ENCODE measurements around the gene ZMYM5. TPM values are rescaled to one million over a fixed set of nuclear protein-coding genes. Genes with fewer than 3 reads are reported as not detected.
A peak's percentile ranks its signal among the peaks of the same experiment; 100 is the strongest.

ZMYM5 gene
- total and polyA plus RNA-seq, 9 of the 15 experiments (the other 6 are each of a cell fraction or from before 2014, with no cell fraction given), result 5.4 to 11.9 (median 7.8) TPM

DNA sequence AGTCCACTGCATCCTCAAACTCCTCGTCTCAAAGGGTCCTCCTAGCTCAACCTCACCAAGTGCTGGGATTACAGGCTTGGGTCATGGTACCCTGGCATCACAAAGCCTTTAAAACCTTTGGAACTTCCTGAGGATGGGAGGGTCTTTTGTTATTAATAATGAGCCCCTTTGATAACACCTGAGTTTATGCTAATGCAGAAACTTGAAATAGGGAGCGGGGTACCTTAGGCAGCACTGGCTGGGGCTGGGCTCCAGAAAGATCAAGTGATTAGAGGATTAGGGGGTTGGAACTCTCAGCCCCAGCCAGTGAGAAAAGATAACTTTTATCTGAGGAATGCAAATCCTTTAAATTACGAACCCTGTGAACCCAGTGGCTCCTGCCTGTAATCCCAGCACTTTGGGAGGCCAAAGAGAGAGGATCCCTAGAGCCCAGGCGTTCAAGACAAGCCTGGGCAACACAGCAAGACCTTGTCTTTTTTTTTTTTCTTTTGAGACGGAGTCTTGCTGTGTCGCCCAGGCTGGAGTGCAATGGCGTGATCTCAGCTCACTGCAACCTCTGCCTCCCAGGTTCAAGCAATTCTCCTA, 71.4 kb downstream of the ZMYM5 start:
- ATAC-seq (no peak), DNase-seq (ENCODE audit: extremely low read depth in 1 of 4, low spot score in 3 of 4) (peak in 1 of 4 experiments; percentile 7), FAIRE-seq (no peak)
- H3K4me1 ChIP-seq (replicated peaks in 1 of 2; ENCODE audit: control insufficient read depth in 2 of 2, insufficient read depth in 2 of 2, low read length in 2 of 2), result no peaks in the 10 kb centered on the region
- no peaks in the 10 kb centered on the region for H3K36me3 ChIP-seq (ENCODE audit: control insufficient read depth, insufficient read depth, low read length)
- H3K27ac ChIP-seq (ENCODE audit: extremely low read depth, low read depth, low read length), result no peak overlapping the region
- H3K4me3 ChIP-seq, result no peak overlapping the region
- ChIA-PET POLR2A (interaction anchor here (0.9 kb wide), 1 partner anchor 9 kb away, joined by 3 read pairs; the partner anchor contains the start of gene PSPC1), CTCF (ENCODE audit: low intra/inter-chr PET ratio) (no interaction called here)
- no peaks in the 10 kb centered on the region for H3K9me3 ChIP-seq (replicated peaks; ENCODE audit: control insufficient read depth, insufficient read depth, low read depth, low read length)
- in situ Hi-C loops (cut with MboI), result no loop called here
- H3K9me1 ChIP-seq (ENCODE audit: control insufficient read depth, insufficient read depth, low read length), result no peaks in the 10 kb centered on the region
- no peak overlapping the region for H3K4me2 ChIP-seq (ENCODE audit: insufficient read depth, low read length)
- BruUV-seq (replicated peaks), result no TSS peak
- TF ChIP-seq FUS (optimal IDR thresholded peaks at IDR 0.05; ENCODE audit: low read depth, low read length), result no peak
- TF ChIP-seq TAF15 (IDR thresholded peaks at IDR 0.05; ENCODE audit: low read depth, low read length), result no peak
- no peak for TF ChIP-seq ARID1B (IDR thresholded peaks at IDR 0.05)
- no peak for TF ChIP-seq BRCA1 (IDR thresholded peaks at IDR 0.05)
- TF ChIP-seq BRCA1 (CRISPR knock-in tag; IDR thresholded peaks at IDR 0.05), result no peak
- TF ChIP-seq, protein P1, sequence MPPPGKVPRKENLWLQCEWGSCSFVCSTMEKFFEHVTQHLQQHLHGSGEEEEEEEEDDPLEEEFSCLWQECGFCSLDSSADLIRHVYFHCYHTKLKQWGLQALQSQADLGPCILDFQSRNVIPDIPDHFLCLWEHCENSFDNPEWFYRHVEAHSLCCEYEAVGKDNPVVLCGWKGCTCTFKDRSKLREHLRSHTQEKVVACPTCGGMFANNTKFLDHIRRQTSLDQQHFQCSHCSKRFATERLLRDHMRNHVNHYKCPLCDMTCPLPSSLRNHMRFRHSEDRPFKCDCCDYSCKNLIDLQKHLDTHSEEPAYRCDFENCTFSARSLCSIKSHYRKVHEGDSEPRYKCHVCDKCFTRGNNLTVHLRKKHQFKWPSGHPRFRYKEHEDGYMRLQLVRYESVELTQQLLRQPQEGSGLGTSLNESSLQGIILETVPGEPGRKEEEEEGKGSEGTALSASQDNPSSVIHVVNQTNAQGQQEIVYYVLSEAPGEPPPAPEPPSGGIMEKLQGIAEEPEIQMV (tag; conservative IDR thresholded peaks at IDR 0.05; ENCODE audit: low read depth), result no peak
- TF ChIP-seq MEF2A (IDR thresholded peaks at IDR 0.05; ENCODE audit: control insufficient read depth, low read depth, low read length), result no peak
- peak; percentile 42; the same call in 1 of the 2 replicates for TF ChIP-seq CBFA2T3 (IDR thresholded peaks at IDR 0.05)
- no peak for TF ChIP-seq NFIX (CRISPR knock-in tag; IDR thresholded peaks at IDR 0.05; ENCODE audit: low read depth)
- TF ChIP-seq, protein P2, sequence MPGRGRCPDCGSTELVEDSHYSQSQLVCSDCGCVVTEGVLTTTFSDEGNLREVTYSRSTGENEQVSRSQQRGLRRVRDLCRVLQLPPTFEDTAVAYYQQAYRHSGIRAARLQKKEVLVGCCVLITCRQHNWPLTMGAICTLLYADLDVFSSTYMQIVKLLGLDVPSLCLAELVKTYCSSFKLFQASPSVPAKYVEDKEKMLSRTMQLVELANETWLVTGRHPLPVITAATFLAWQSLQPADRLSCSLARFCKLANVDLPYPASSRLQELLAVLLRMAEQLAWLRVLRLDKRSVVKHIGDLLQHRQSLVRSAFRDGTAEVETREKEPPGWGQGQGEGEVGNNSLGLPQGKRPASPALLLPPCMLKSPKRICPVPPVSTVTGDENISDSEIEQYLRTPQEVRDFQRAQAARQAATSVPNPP (IDR thresholded peaks at IDR 0.05; ENCODE audit: borderline replicate concordance, insufficient read depth, insufficient read length), result no peak
- H4K20me1 ChIP-seq (replicated peaks; ENCODE audit: control insufficient read depth, insufficient read depth, low read length), result no peaks in the 10 kb centered on the region
- no peak overlapping the region for H2AFZ ChIP-seq (ENCODE audit: low read depth, low read length)
- no peak overlapping the region for H3K9ac ChIP-seq (ENCODE audit: insufficient read depth in 1 of 2, low read depth in 2 of 2, low read length in 2 of 2)
- no peaks in the 10 kb centered on the region for H3K27me3 ChIP-seq (ENCODE audit: control insufficient read depth in 2 of 2, insufficient read depth in 2 of 2, low read length in 2 of 2)
- intact Hi-C loops (cut with micrococcal nuclease), result no loop called here
- WGBS (ENCODE audit: insufficient coverage, low coverage, missing lambda C conversion rate), result 16% methylated on average over 4 of the region's 7 CpGs
- no peaks in the 10 kb centered on the region for H3K79me2 ChIP-seq (ENCODE audit: control insufficient read depth, insufficient read depth, low read length)
